ENCODE measurements around the gene CEMIP.

The CEMIP gene

GRCh38 chr15:80982839-80983238, 203.7 kb downstream of the CEMIP start:
- DNase-seq (ENCODE audit: low read depth): no peak

GRCh38 chr15:80984856-80985255, 205.7 kb downstream of the CEMIP start:
- DNase-seq (ENCODE audit: low read depth): no peak

- no peak for DNase-seq (ENCODE audit: low read depth)
These were observed 206.8 kb downstream of the CEMIP start for GRCh38 chr15:80985981-80986380.

GRCh38 chr15:80986487-80986886, 207.3 kb downstream of the CEMIP start:
- DNase-seq (ENCODE audit: low read depth): no peak

- no peak for DNase-seq (ENCODE audit: low read depth)
These were observed 209.1 kb downstream of the CEMIP start for GRCh38 chr15:80988148-80988796.

GRCh38 chr15:80989081-80989517, 209.9 kb downstream of the CEMIP start:
- DNase-seq (ENCODE audit: low read depth): no peak

GRCh38 chr15:80989518-80990478, 210.6 kb downstream of the CEMIP start, which contains the start of gene MESD:
TSS of gene MESD (minus strand) at chr15:80989819. CDS start at chr15:80989791, 28 bp downstream.
- DNase-seq (ENCODE audit: low read depth): peak; percentile 91

- no peak for DNase-seq (ENCODE audit: low read depth)
These were observed 211.8 kb downstream of the CEMIP start for GRCh38 chr15:80990955-80991354.

- DNase-seq (ENCODE audit: low read depth): no peak
These were observed 212.3 kb downstream of the CEMIP start for GRCh38 chr15:80991421-80991820.

- DNase-seq (ENCODE audit: low read depth): no peak
These were observed 212.8 kb downstream of the CEMIP start for GRCh38 chr15:80992006-80992405.

GRCh38 chr15:80992441-80992840, 213.3 kb downstream of the CEMIP start:
- DNase-seq (ENCODE audit: low read depth): no peak

GRCh38 chr15:80996247-80996646, 217.1 kb downstream of the CEMIP start:
- DNase-seq (ENCODE audit: low read depth): no peak

- no peak for DNase-seq (ENCODE audit: low read depth)
These were observed 218.5 kb downstream of the CEMIP start for GRCh38 chr15:80997692-80998091.

GRCh38 chr15:80998251-80998650, 219.1 kb downstream of the CEMIP start:
- no peak for DNase-seq (ENCODE audit: low read depth)

- DNase-seq (ENCODE audit: low read depth): peak; percentile 52
These were observed 220.5 kb downstream of the CEMIP start for GRCh38 chr15:80999623-81000036.

- no peak for DNase-seq (ENCODE audit: low read depth)
These were observed 221.0 kb downstream of the CEMIP start for GRCh38 chr15:81000144-81000623.

- DNase-seq (ENCODE audit: low read depth): peak; percentile 79
These were observed 221.5 kb downstream of the CEMIP start, which contains the start of gene TLNRD1 for GRCh38 chr15:81000624-81001151. TSS of gene TLNRD1 (plus strand) at chr15:81000923. CDS start at chr15:81002272, 1,349 bp downstream.
